ENCODE measurements around the gene TTC21A. TPM values are rescaled to one million over a fixed set of nuclear protein-coding genes. Genes with fewer than 3 reads are reported as not detected.

TTC21A gene
- total RNA-seq, 2 experiments from 2014 or later = 0.97 to 1.2 TPM

GRCh38 chr3:39080026-39080425, 27.5 kb upstream of the TTC21A start:
- no peak for ATAC-seq
- DNase-seq = no peak
- no peaks in the 10 kb centered on the region for H3K27me3 Mint-ChIP-seq (ENCODE audit: low read depth)
- no peak overlapping the region for H3K4me3 Mint-ChIP-seq
- peaks cover 4% of the 10 kb centered on the region for H3K4me1 Mint-ChIP-seq (ENCODE audit: low read depth)
- POLR2A ChIA-PET = no interaction called here
- no peaks in the 10 kb centered on the region for H3K9me3 Mint-ChIP-seq (ENCODE audit: insufficient read depth)
- peaks cover 21% of the 10 kb centered on the region for H3K36me3 Mint-ChIP-seq (ENCODE audit: low read depth)
- H3K27ac Mint-ChIP-seq = no peak overlapping the region
- CTCF ChIA-PET = interaction anchor here (1.1 to 1.4 kb wide), 3 partner anchors 9 to 212 kb away, joined by 3 to 6 read pairs (median 4); no protein-coding TSS in a partner anchor

- no peak overlapping the region for H3K27ac Mint-ChIP-seq
- peaks cover 4% of the 10 kb centered on the region for H3K4me1 Mint-ChIP-seq (ENCODE audit: low read depth)
- H3K36me3 Mint-ChIP-seq (ENCODE audit: low read depth) = peaks cover 8% of the 10 kb centered on the region
- no peak for ATAC-seq
- H3K9me3 Mint-ChIP-seq (ENCODE audit: insufficient read depth) = no peaks in the 10 kb centered on the region
- CTCF ChIA-PET = interaction anchor here (0.7 to 1.0 kb wide), 2 partner anchors 205 to 318 kb away, joined by 3 to 5 read pairs; no protein-coding TSS in a partner anchor
- no peak overlapping the region for H3K4me3 Mint-ChIP-seq
- no peak for DNase-seq
- H3K27me3 Mint-ChIP-seq (ENCODE audit: low read depth) = no peaks in the 10 kb centered on the region
- POLR2A ChIA-PET = no interaction called here
These were observed 24.7 kb upstream of the TTC21A start for GRCh38 chr3:39082666-39083313.

- H3K36me3 Mint-ChIP-seq (ENCODE audit: low read depth) = peaks cover 11% of the 10 kb centered on the region
- ChIA-PET CTCF (interaction anchor here (6.1 kb wide), 1 partner anchor 202 kb away, joined by 31 read pairs; no protein-coding TSS in a partner anchor), POLR2A (no interaction called here)
- H3K9me3 Mint-ChIP-seq (ENCODE audit: insufficient read depth) = no peaks in the 10 kb centered on the region
- H3K27ac Mint-ChIP-seq = no peak overlapping the region
- H3K4me3 Mint-ChIP-seq = no peak overlapping the region
- no peaks in the 10 kb centered on the region for H3K27me3 Mint-ChIP-seq (ENCODE audit: low read depth)
- H3K4me1 Mint-ChIP-seq (ENCODE audit: low read depth) = peaks cover 5% of the 10 kb centered on the region
- no peak for DNase-seq
- no peak for ATAC-seq
These were observed 21.3 kb upstream of the TTC21A start for GRCh38 chr3:39086144-39086543.

GRCh38 chr3:39088456-39088855, 19.0 kb upstream of the TTC21A start:
- Mint-ChIP-seq H3K36me3 (ENCODE audit: low read depth) (peaks cover 17% of the 10 kb centered on the region), H3K9me3 (ENCODE audit: insufficient read depth) (no peaks in the 10 kb centered on the region), H3K4me3 (no peak overlapping the region), H3K4me1 (ENCODE audit: low read depth) (peaks cover 6% of the 10 kb centered on the region), H3K27ac (no peak overlapping the region), H3K27me3 (ENCODE audit: low read depth) (no peaks in the 10 kb centered on the region)
- peak; percentile 27 for ATAC-seq
- POLR2A ChIA-PET = interaction anchor here (0.6 kb wide), 1 partner anchor 48 kb away, joined by 3 read pairs; no protein-coding TSS in a partner anchor
- no peak for DNase-seq
- CTCF ChIA-PET = interaction anchor here (1.0 to 6.1 kb wide), 5 partner anchors 8 to 200 kb away, joined by 3 to 31 read pairs (median 4); no protein-coding TSS in a partner anchor

GRCh38 chr3:39088889-39089288, 18.6 kb upstream of the TTC21A start:
- H3K4me1 Mint-ChIP-seq (ENCODE audit: low read depth) = peaks cover 6% of the 10 kb centered on the region
- no peak overlapping the region for H3K27ac Mint-ChIP-seq
- no peak overlapping the region for H3K4me3 Mint-ChIP-seq
- POLR2A ChIA-PET = interaction anchor here (0.6 kb wide), 1 partner anchor 47 kb away, joined by 3 read pairs; no protein-coding TSS in a partner anchor
- CTCF ChIA-PET = interaction anchor here (1.0 to 6.1 kb wide), 3 partner anchors 8 to 199 kb away, joined by 4 to 31 read pairs (median 4); no protein-coding TSS in a partner anchor
- H3K9me3 Mint-ChIP-seq (ENCODE audit: insufficient read depth) = no peaks in the 10 kb centered on the region
- no peaks in the 10 kb centered on the region for H3K27me3 Mint-ChIP-seq (ENCODE audit: low read depth)
- DNase-seq = no peak
- H3K36me3 Mint-ChIP-seq (ENCODE audit: low read depth) = peaks cover 19% of the 10 kb centered on the region
- no peak for ATAC-seq

GRCh38 chr3:39090922-39091321, 16.6 kb upstream of the TTC21A start:
- DNase-seq (peak; percentile 25), ATAC-seq (peak; percentile 52)
- no peaks in the 10 kb centered on the region for H3K9me3 Mint-ChIP-seq (ENCODE audit: insufficient read depth)
- H3K36me3 Mint-ChIP-seq (ENCODE audit: low read depth) = peaks cover 31% of the 10 kb centered on the region
- H3K4me3 Mint-ChIP-seq = no peak overlapping the region
- H3K27ac Mint-ChIP-seq = no peak overlapping the region
- peaks cover 6% of the 10 kb centered on the region for H3K4me1 Mint-ChIP-seq (ENCODE audit: low read depth)
- ChIA-PET CTCF (no interaction called here), POLR2A (no interaction called here)
- no peaks in the 10 kb centered on the region for H3K27me3 Mint-ChIP-seq (ENCODE audit: low read depth)

- ChIA-PET CTCF (interaction anchor here (1.6 kb wide), 1 partner anchor 193 kb away, joined by 9 read pairs; no protein-coding TSS in a partner anchor), POLR2A (no interaction called here)
- peaks cover 31% of the 10 kb centered on the region for H3K36me3 Mint-ChIP-seq (ENCODE audit: low read depth)
- H3K27me3 Mint-ChIP-seq (ENCODE audit: low read depth) = no peaks in the 10 kb centered on the region
- peaks cover 6% of the 10 kb centered on the region for H3K4me1 Mint-ChIP-seq (ENCODE audit: low read depth)
- no peak for ATAC-seq
- no peak overlapping the region for H3K27ac Mint-ChIP-seq
- no peak for DNase-seq
- no peak overlapping the region for H3K4me3 Mint-ChIP-seq
- no peaks in the 10 kb centered on the region for H3K9me3 Mint-ChIP-seq (ENCODE audit: insufficient read depth)
These were observed 12.4 kb upstream of the TTC21A start for GRCh38 chr3:39094851-39095677.

- ChIA-PET CTCF (interaction anchor here (1.6 kb wide), 1 partner anchor 192 kb away, joined by 9 read pairs; no protein-coding TSS in a partner anchor), POLR2A (no interaction called here)
- no peaks in the 10 kb centered on the region for H3K27me3 Mint-ChIP-seq (ENCODE audit: low read depth)
- ATAC-seq (no peak), DNase-seq (no peak)
- H3K4me1 Mint-ChIP-seq (ENCODE audit: low read depth) = peaks cover 4% of the 10 kb centered on the region
- no peak overlapping the region for H3K4me3 Mint-ChIP-seq
- H3K36me3 Mint-ChIP-seq (ENCODE audit: low read depth) = peaks cover 31% of the 10 kb centered on the region
- no peaks in the 10 kb centered on the region for H3K9me3 Mint-ChIP-seq (ENCODE audit: insufficient read depth)
- H3K27ac Mint-ChIP-seq = no peak overlapping the region
These were observed 11.7 kb upstream of the TTC21A start for GRCh38 chr3:39095778-39096177.

- ATAC-seq (no peak), DNase-seq (no peak)
- Mint-ChIP-seq H3K27me3 (ENCODE audit: low read depth) (no peaks in the 10 kb centered on the region), H3K9me3 (ENCODE audit: insufficient read depth) (no peaks in the 10 kb centered on the region), H3K36me3 (ENCODE audit: low read depth) (peaks cover 31% of the 10 kb centered on the region), H3K4me1 (ENCODE audit: low read depth) (peaks cover 4% of the 10 kb centered on the region), H3K4me3 (no peak overlapping the region), H3K27ac (no peak overlapping the region)
- POLR2A ChIA-PET = no interaction called here
- CTCF ChIA-PET = interaction anchor here (1.6 kb wide), 1 partner anchor 191 kb away, joined by 9 read pairs; no protein-coding TSS in a partner anchor
These were observed 10.7 kb upstream of the TTC21A start for GRCh38 chr3:39096775-39097174.

GRCh38 chr3:39097716-39098472, 9.6 kb upstream of the TTC21A start:
- ATAC-seq = no peak
- no peak overlapping the region for H3K27ac Mint-ChIP-seq
- CTCF ChIA-PET = interaction anchor here (0.8 kb wide), 1 partner anchor 194 kb away, joined by 3 read pairs; no protein-coding TSS in a partner anchor

GRCh38 chr3:39098473-39099000, 8.9 kb upstream of the TTC21A start:
- peaks cover 8% of the 10 kb centered on the region for H3K4me1 Mint-ChIP-seq (ENCODE audit: low read depth)
- no peak overlapping the region for H3K4me3 Mint-ChIP-seq
- no peaks in the 10 kb centered on the region for H3K9me3 Mint-ChIP-seq (ENCODE audit: insufficient read depth)
- no peak overlapping the region for H3K27ac Mint-ChIP-seq
- no peak for ATAC-seq
- H3K27me3 Mint-ChIP-seq (ENCODE audit: low read depth) = no peaks in the 10 kb centered on the region
- POLR2A ChIA-PET = no interaction called here
- H3K36me3 Mint-ChIP-seq (ENCODE audit: low read depth) = peaks cover 20% of the 10 kb centered on the region
- CTCF ChIA-PET = interaction anchor here (0.8 kb wide), 1 partner anchor 193 kb away, joined by 3 read pairs; no protein-coding TSS in a partner anchor
- peak; percentile 19 for DNase-seq

More at GRCh38 chr3:39097716-39098472, 9.6 kb upstream of the TTC21A start:
- Mint-ChIP-seq H3K4me1 (ENCODE audit: low read depth) (peaks cover 8% of the 10 kb centered on the region), H3K9me3 (ENCODE audit: insufficient read depth) (no peaks in the 10 kb centered on the region), H3K36me3 (ENCODE audit: low read depth) (peaks cover 22% of the 10 kb centered on the region), H3K4me3 (no peak overlapping the region), H3K27me3 (ENCODE audit: low read depth) (no peaks in the 10 kb centered on the region)
- DNase-seq = peak; percentile 12
- POLR2A ChIA-PET = no interaction called here
